HEK293T (cell line): ENCODE results near the gene CACNA1S.

Experiments used
- CTCF ChIA-PET: fragments of 350-600 bp; formaldehyde crosslinking; extraction: SDS; loops from one replicate; lab custom pipeline; 2021; ENCODE audit warnings: antibody characterized with exemption, inconsistent platforms; lab: Yijun Ruan, JAX
- POLR2A ChIA-PET: fragments of 350-600 bp; formaldehyde crosslinking; extraction: SDS; loops from one replicate; lab custom pipeline; 2020; ENCODE audit warnings: antibody characterized with exemption, inconsistent platforms; lab: Yijun Ruan, JAX
- DNase-seq: peaks from one replicate; pipeline ENCODE4 v3.0.0; 2012; ENCODE audit warnings: mixed read lengths; ENCODE audit errors: extremely low spot score
- ARNT ChIP-seq: fragments of 450-650 bp; IDR thresholded peaks from 2 replicates; pipeline ENCODE4 v1.6.1; 2017; ENCODE audit warnings: mild to moderate bottlenecking
- BHLHE40 ChIP-seq: fragments of 450-650 bp; IDR thresholded peaks from 2 replicates; pipeline ENCODE4 v1.6.1; 2016; ENCODE audit warnings: mild to moderate bottlenecking, moderate library complexity, borderline replicate concordance
- CTBP1 ChIP-seq: fragments of 450-650 bp; IDR thresholded peaks from 2 replicates; pipeline ENCODE4 v1.6.1; 2016; ENCODE audit warnings: borderline replicate concordance
- ELF4 ChIP-seq: fragments of 450-650 bp; IDR thresholded peaks from 2 replicates; pipeline ENCODE4 v1.6.1; 2017; ENCODE audit warnings: antibody characterized with exemption
- FOXA1 ChIP-seq: fragments of 450-650 bp; IDR thresholded peaks from 2 replicates; pipeline ENCODE4 v1.6.1; 2016; ENCODE audit warnings: mild to moderate bottlenecking
- FOXK2 ChIP-seq: fragments of 450-650 bp; IDR thresholded peaks from 2 replicates; pipeline ENCODE4 v1.6.1; 2016; ENCODE audit warnings: mild to moderate bottlenecking
- FOXM1 ChIP-seq: fragments of 450-650 bp; IDR thresholded peaks from 2 replicates; pipeline ENCODE4 v1.6.1; 2017; ENCODE audit warnings: mild to moderate bottlenecking, borderline replicate concordance
- HDGF ChIP-seq: fragments of 450-650 bp; IDR thresholded peaks from 2 replicates; pipeline ENCODE4 v1.6.1; 2017; ENCODE audit warnings: antibody characterized with exemption, borderline replicate concordance
- L3MBTL2 ChIP-seq: fragments of 450-650 bp; conservative IDR thresholded peaks from 2 replicates; pipeline ENCODE4 v1.6.1; 2016; ENCODE audit warnings: mild to moderate bottlenecking
- LEF1 ChIP-seq: fragments of 450-650 bp; IDR thresholded peaks from 2 replicates; pipeline ENCODE4 v1.6.1; 2017; ENCODE audit warnings: mild to moderate bottlenecking, borderline replicate concordance
- NFRKB ChIP-seq: fragments of 450-650 bp; IDR thresholded peaks from 2 replicates; pipeline ENCODE4 v1.6.1; 2016; ENCODE audit warnings: mild to moderate bottlenecking, moderate library complexity
- PKNOX1 ChIP-seq: fragments of 450-650 bp; IDR thresholded peaks from 2 replicates; pipeline ENCODE4 v1.6.1; 2016
- SP1 ChIP-seq: fragments of 450-650 bp; IDR thresholded peaks from 2 replicates; pipeline ENCODE4 v1.6.1; 2017
- SUZ12 ChIP-seq: fragments of 450-650 bp; IDR thresholded peaks from 2 replicates; pipeline ENCODE4 v1.6.1; 2016; ENCODE audit warnings: mild to moderate bottlenecking
- TARDBP ChIP-seq: fragments of 450-650 bp; IDR thresholded peaks from 2 replicates; pipeline ENCODE4 v1.6.1; 2016
- ZNF384 ChIP-seq: fragments of 450-650 bp; IDR thresholded peaks from 2 replicates; pipeline ENCODE4 v1.6.1; 2016

The CACNA1S gene

GRCh38 chr1:201013031-201013485, 99.2 kb downstream of the CACNA1S start:
- DNase-seq, result no peak
- POLR2A ChIA-PET, result no interaction called here
- TF ChIP-seq NFRKB, result no peak
- TF ChIP-seq L3MBTL2, result no peak
- CTCF ChIA-PET, result no interaction called here

GRCh38 chr1:201011616-201012015, 100.6 kb downstream of the CACNA1S start:
- TF ChIP-seq BHLHE40 (no peak), SP1 (no peak), ZNF384 (no peak), SUZ12 (no peak), FOXK2 (no peak), TARDBP (no peak), ARNT (no peak), LEF1 (no peak), ELF4 (no peak), NFRKB (no peak), PKNOX1 (no peak), FOXM1 (no peak), L3MBTL2 (no peak), CTBP1 (no peak)
- CTCF ChIA-PET, result interaction anchor here (1.2 kb wide), 1 partner anchor 31 kb away, joined by 3 read pairs; no protein-coding TSS in a partner anchor
- POLR2A ChIA-PET, result no interaction called here
- no peak for DNase-seq

- no peak for TF ChIP-seq BHLHE40
- no peak for TF ChIP-seq CTBP1
- TF ChIP-seq PKNOX1, result no peak
- TF ChIP-seq FOXM1, result no peak
- no peak for TF ChIP-seq FOXK2
- no peak for TF ChIP-seq LEF1
- no peak for TF ChIP-seq SP1
- ChIA-PET POLR2A (no interaction called here), CTCF (interaction anchor here (1.4 kb wide), 1 partner anchor 31 kb away, joined by 3 read pairs; no protein-coding TSS in a partner anchor)
- DNase-seq, result no peak
Measured at GRCh38 chr1:201009962-201010645, 102.1 kb downstream of the CACNA1S start.

- ChIA-PET POLR2A (no interaction called here), CTCF (interaction anchor here (0.6 to 1.4 kb wide), 3 partner anchors 11 to 30 kb away, joined by 3 to 5 read pairs (median 3); no protein-coding TSS in a partner anchor)
- DNase-seq, result no peak
- TF ChIP-seq ARNT, result no peak
- no peak for TF ChIP-seq SP1
- TF ChIP-seq FOXM1, result no peak
- TF ChIP-seq ZNF384, result no peak
- TF ChIP-seq BHLHE40, result no peak
- TF ChIP-seq FOXK2, result no peak
- TF ChIP-seq ELF4, result no peak
- no peak for TF ChIP-seq LEF1
- no peak for TF ChIP-seq PKNOX1
- TF ChIP-seq HDGF, result no peak
- no peak for TF ChIP-seq SUZ12
Measured at GRCh38 chr1:201008666-201009360, 103.4 kb downstream of the CACNA1S start.

- no peak for DNase-seq
- ChIA-PET CTCF (no interaction called here), POLR2A (no interaction called here)
- no peak for TF ChIP-seq LEF1
- no peak for TF ChIP-seq L3MBTL2
- TF ChIP-seq SUZ12, result no peak
- no peak for TF ChIP-seq ZNF384
- no peak for TF ChIP-seq BHLHE40
- TF ChIP-seq FOXM1, result no peak
- no peak for TF ChIP-seq NFRKB
- no peak for TF ChIP-seq TARDBP
- TF ChIP-seq ELF4, result no peak
- TF ChIP-seq FOXA1, result no peak
- TF ChIP-seq SP1, result no peak
- no peak for TF ChIP-seq HDGF
- TF ChIP-seq CTBP1, result no peak
- TF ChIP-seq PKNOX1, result no peak
- no peak for TF ChIP-seq ARNT
- TF ChIP-seq FOXK2, result no peak
Measured at GRCh38 chr1:201007481-201007880, 104.7 kb downstream of the CACNA1S start.
